AG04449 (cell line): ENCODE measurements around the gene TOE1.

Experiments
- CTCF ChIA-PET: fragments of 350-600 bp; formaldehyde crosslinking; extraction: SDS; loops from one replicate; lab custom pipeline; 2021; ENCODE audit warnings: antibody characterized with exemption; lab: Yijun Ruan, JAX
- POLR2A ChIA-PET: fragments of 400-600, 350-600 bp; formaldehyde crosslinking; extraction: SDS; loops from one replicate; lab custom pipeline; 2020; ENCODE audit warnings: antibody characterized with exemption, inconsistent platforms; lab: Yijun Ruan, JAX
- DNase-seq: peaks from one replicate; pipeline ENCODE4 v3.0.0-alpha.2; 2010; ENCODE audit warnings: low read depth, low spot score
- H3K4me3 ChIP-seq: 2 replicates; pipeline ENCODE4 v1.5.1; 2011; ENCODE audit warnings: low read depth, mild to moderate bottlenecking, control low read depth, low read length
- CTCF ChIP-seq: IDR thresholded peaks from one replicate; pipeline ENCODE4 v1.5.1; 2011; ENCODE audit warnings: mild to moderate bottlenecking, moderate library complexity, low read length, control low read depth, inconsistent platforms; ENCODE audit not compliant: insufficient read depth; ENCODE audit errors: missing control alignments

The TOE1 gene

GRCh38 chr1:45337630-45338325, 2.2 kb upstream of the TOE1 start:
- ChIA-PET CTCF (interaction anchor here (0.8 to 8.3 kb wide), 4 partner anchors 11 to 322 kb away, joined by 3 to 78 read pairs (median 12); partner anchors contain the start of genes HPDL and UROD), POLR2A (no interaction called here)
- no peak for DNase-seq
- no peak for TF ChIP-seq CTCF
- no peak overlapping the region for H3K4me3 ChIP-seq

DNA sequence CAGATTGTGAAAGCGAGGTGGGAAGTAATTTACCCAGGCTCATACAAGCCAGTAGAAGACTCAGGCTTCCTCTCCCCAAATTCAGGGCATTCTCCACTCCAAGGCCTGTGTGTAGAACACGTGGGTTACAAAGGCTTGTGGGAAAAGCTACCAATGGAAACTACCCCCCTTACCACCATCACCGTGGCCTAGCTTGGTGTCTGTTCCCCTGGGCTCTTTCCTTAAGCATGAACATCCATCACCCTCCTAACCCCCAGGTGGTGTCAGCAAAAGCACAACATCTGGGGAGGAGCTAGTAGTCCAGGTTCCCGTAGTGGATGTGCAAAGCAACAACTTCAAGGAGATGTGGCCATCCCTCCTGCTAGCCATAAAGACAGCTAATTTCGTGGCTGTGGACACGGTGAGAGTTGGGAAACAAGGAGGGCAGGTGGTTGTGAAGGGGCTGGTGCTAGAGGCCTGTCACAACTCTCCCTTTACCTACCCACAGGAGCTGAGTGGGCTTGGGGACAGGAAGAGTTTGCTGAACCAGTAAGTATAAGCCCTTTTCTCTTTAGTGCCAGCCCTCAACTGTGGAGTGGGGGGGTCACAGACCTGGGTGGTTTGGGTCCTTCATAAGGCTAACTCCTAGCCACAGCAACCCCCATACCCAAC, 971 bp downstream of the TOE1 start:
- H3K4me3 ChIP-seq = peak overlapping the region; percentile 97
- no peak for DNase-seq
- TF ChIP-seq CTCF = no peak
- ChIA-PET CTCF (interaction anchor here (1.1 to 8.3 kb wide), 10 partner anchors 8 to 330 kb away, joined by 3 to 78 read pairs (median 8); partner anchors contain the start of genes HECTD3, HPDL and UROD), POLR2A (interaction anchor here (0.5 to 2.2 kb wide), 5 partner anchors 7 to 180 kb away, joined by 3 to 21 read pairs (median 9); partner anchors contain the start of genes PRDX1 and TESK2)

DNA sequence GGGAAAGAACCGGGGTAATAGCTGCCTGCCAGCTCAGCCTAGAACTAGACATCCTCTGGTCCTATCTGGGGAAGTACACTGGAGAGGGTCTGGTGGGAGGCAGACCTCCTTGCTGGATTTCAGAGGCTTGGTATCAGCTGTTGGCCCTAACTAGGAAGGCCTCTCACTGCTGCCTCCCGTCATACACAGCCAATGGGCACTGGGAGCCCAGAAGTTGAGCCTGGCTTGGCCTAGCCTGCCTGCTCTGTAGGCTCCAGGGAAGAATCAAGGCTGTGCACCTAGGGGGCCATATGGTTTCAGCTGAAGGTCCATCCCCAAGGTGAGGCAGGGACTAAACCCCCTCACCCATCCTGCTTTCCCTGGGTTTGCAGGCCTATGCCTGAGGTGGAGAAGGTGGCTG, 4.5 kb downstream of the TOE1 start:
- ChIA-PET POLR2A (no interaction called here), CTCF (interaction anchor here (1.9 to 5.5 kb wide), 2 partner anchors 14 to 148 kb away, joined by 5 to 39 read pairs; no protein-coding TSS in a partner anchor)
- TF ChIP-seq CTCF = no peak
- DNase-seq = no peak
- H3K4me3 ChIP-seq = no peak overlapping the region

- POLR2A ChIA-PET = no interaction called here
- DNase-seq = no peak
- no peak for TF ChIP-seq CTCF
- no peak overlapping the region for H3K4me3 ChIP-seq
- CTCF ChIA-PET = interaction anchor here (1.9 to 7.7 kb wide), 2 partner anchors 14 to 15 kb away, joined by 5 to 83 read pairs; no protein-coding TSS in a partner anchor
Observed at GRCh38 chr1:45345014-45345413, 5.0 kb downstream of the TOE1 start.

GRCh38 chr1:45346473-45346872, 6.5 kb downstream of the TOE1 start:
- ChIA-PET POLR2A (interaction anchor here (1.1 kb wide), 1 partner anchor 144 kb away, joined by 4 read pairs; the partner anchor contains the start of gene TESK2), CTCF (interaction anchor here (0.9 to 16.3 kb wide), 7 partner anchors 14 to 332 kb away, joined by 3 to 418 read pairs (median 4); partner anchors contain the start of gene TESK2)
- DNase-seq = no peak
- TF ChIP-seq CTCF = no peak
- H3K4me3 ChIP-seq = no peak overlapping the region

DNA sequence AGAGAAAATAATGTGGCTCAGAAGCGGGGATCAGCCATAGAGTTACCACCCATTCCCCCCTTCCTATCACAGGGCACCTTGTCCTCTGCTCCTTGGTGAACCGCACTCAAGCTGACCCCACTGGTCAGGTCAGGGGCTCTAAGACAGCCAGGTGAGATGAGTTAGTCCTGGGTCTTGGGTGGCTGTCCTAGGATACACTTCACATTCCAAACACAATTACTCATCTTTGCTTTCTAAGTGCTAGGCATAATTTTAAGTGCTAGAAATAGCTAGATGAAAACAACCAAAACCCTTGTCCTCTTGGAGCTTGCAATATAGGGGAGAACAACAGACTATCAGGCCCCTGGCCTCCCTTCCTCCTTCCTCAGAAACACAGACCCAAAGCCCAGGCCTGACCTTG, 8.1 kb downstream of the TOE1 start:
- TF ChIP-seq CTCF = no peak
- POLR2A ChIA-PET = interaction anchor here (1.8 to 2.4 kb wide), 2 partner anchors 8 to 173 kb away, joined by 7 to 14 read pairs; partner anchors contain the start of genes MUTYH, PRDX1 and TOE1
- CTCF ChIA-PET = interaction anchor here (0.9 to 16.3 kb wide), 9 partner anchors 8 to 618 kb away, joined by 3 to 418 read pairs (median 3); partner anchors contain the start of genes MUTYH, TESK2 and TOE1
- H3K4me3 ChIP-seq = no peak overlapping the region
- no peak for DNase-seq
